Adrenal gland (tissue), 12 donors: Measurements from ENCODE around the gene ZC3H12A. TPM values are rescaled to one million over a fixed set of nuclear protein-coding genes. Genes with fewer than 3 reads are reported as not detected.

ENCODE experiments used
- DNase-seq, 7 donors: peaks; one replicate each; pipeline ENCODE4 v3.0.0-alpha.2; 2019 to 2020
- H3K27ac ChIP-seq, 5 donors: fragments of 200-600 bp; sonication (generic) in 4 of 5; 1 replicate in 3 of 5; 2 replicates in 2 of 5; pipeline versions ENCODE4 v1.5.1 to v1.8.0; 2016 to 2020; ENCODE audit warnings: mild to moderate bottlenecking in 1 of 5
- H3K27me3 ChIP-seq: fragments of 200-600 bp; 2 replicates; pipeline ENCODE4 v1.8.0; 2021
- H3K36me3 ChIP-seq, 2 donors: fragments of 200-600 bp; replicated peaks in 1 of 2; 1 replicate in 1 of 2; 2 replicates in 1 of 2; pipeline versions ENCODE4 v1.5.1 to v1.8.0; 2018 to 2022
- H3K4me1 ChIP-seq, 2 donors: fragments of 200-600 bp; replicated peaks in 1 of 2; 1 replicate in 1 of 2; 2 replicates in 1 of 2; pipeline versions ENCODE4 v1.5.1 to v1.8.0; 2018 to 2021
- H3K4me3 ChIP-seq, 4 donors: fragments of 200-600 bp; sonication (generic) in 3 of 4; one replicate each; pipeline ENCODE4 v1.5.1; 2016 to 2018
- H3K9me3 ChIP-seq, 3 donors: fragments of 200-600 bp; sonication (generic) in 1 of 3; replicated peaks in 1 of 3; 1 replicate in 2 of 3; 2 replicates in 1 of 3; pipeline versions ENCODE4 v1.5.1 to v1.8.0; 2016 to 2021
- CTCF ChIP-seq, 6 experiments: fragments of 450-650 bp in 4 of 6; fragments of 200-600 bp in 2 of 6; sonication (generic) in 1 of 6; IDR thresholded peaks; 1 replicate in 5 of 6; 2 replicates in 1 of 6; pipeline versions ENCODE4 v1.5.1 to v1.8.0; 2016 to 2021; ENCODE audit warnings: antibody characterized with exemption in 6 of 6, mild to moderate bottlenecking in 2 of 6, moderate library complexity in 1 of 6
- POLR2A ChIP-seq, 2 donors: fragments of 450-650 bp; IDR thresholded peaks; one replicate each; pipeline ENCODE4 v1.6.1; 2017; ENCODE audit warnings: antibody characterized with exemption in 2 of 2, mild to moderate bottlenecking in 2 of 2, moderate library complexity in 1 of 2
- WGBS, 4 donors: extraction: QIAGEN DNeasy Blood & Tissue Kit in 2 of 4; methylation state at CpG; one replicate each; pipeline versions ENCODE4 v1.1.5 to v1.1.7; 2013 to 2017; 5-methylcytosine and 5-hydroxymethylcytosine counted together
- intact Hi-C, 2 donors: fragments of 100-400 bp; cut with DNase I; formaldehyde crosslinking; loops; one replicate each; pipeline versions ENCODE4 v1.14.1 to v1.15.0; 2022 to 2023
- polyA plus RNA-seq, 3 donors: library from polyadenylated mRNA; stranded (reverse); fragments of 200-250 nt in 2 of 3; fragments of 350-450 nt in 1 of 3; fragmentation: Illumina TruSeq in 1 of 3; extraction: RNeasy Lipid Tissue Mini Kit (QIAGEN cat#74804) in 1 of 3; gene quantifications; one replicate each; pipeline ENCODE4 v1.2.3, GENCODE V29; 2013 to 2014
- total RNA-seq, 9 donors: library from RNA; depleted of rRNA in 4 of 9; stranded (reverse); fragments of >200 nt in 4 of 9; fragments of 120-200 nt in 1 of 9; fragmentation: NEBNext Ultra II Directional in 1 of 9; extraction: Animal tissue kit (Norgen Biotek cat#: 25700) in 1 of 9; gene quantifications; one replicate each; pipeline versions ENCODE4 v1.1.0 to v1.2.4, GENCODE V29; 2013 to 2023
- donor health status: healthy with polysubstance abuse.
- donor health status: Bipolar disorder and iron deficiency.
- donor health status: DM: yes; HTN: yes; CAD: no.
- donor health status: DM: no; HTN: no; CAD: no.
- donor health status: DM: no; HTN: no; CAD: no.
- donor health status: DM: yes; HTN: yes; CAD: no.

ZC3H12A gene
- total and polyA plus RNA-seq, 12 donors = 3.2 to 53.0 (median 17.4) TPM

DNA sequence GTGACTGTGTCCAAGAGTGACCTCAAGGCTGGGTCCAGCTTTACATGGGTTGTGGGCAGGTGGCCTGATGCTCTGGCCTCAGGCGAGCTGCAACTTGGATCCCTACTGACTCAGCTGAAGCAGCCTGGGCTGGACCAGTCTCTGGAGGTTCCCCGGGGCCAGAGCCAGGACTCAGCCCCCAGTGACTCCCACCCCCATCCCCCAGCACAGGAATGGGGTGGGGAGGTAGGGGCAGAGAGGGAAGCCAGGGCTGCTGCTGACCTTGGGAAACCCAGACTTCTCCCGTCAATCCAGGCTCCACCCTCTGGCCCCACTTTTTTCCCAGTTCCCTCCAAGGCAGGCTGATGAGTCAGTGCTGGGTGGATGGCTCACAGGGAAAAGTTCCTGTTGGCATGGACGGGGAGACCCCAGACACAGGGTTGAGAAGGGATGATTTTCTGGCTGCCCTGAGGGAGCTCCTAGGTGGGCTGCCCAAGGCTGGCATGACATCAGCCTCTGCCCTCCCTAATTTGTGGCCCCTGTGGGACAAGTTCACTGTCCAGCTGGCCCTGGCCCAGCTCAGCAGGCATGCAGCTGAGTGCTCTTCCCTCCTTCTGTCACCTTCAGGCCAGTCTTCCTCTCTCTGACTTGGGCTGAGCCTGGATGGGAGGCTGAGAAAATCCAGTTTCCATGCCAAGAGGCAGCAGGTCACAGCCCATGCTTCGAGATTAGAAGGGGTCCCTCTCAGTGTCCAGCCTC, 2.2 kb downstream of the ZC3H12A start:
- intact Hi-C loops = no loop called here
- Histone ChIP-seq H3K36me3 (peaks cover 0 to 32% of the 10 kb centered on the region in 2 donors), H3K9me3 (no peaks in the 10 kb centered on the region), H3K27ac (peak overlapping the region; percentile 72 to 98 (median 90)), H3K27me3 (no peaks in the 10 kb centered on the region), H3K4me1 (peaks cover 68 to 92% of the 10 kb centered on the region in 2 donors), H3K4me3 (peak overlapping the region in 3 of 4 donors; percentile 0 to 91 (median 20))
- DNase-seq = peak; percentile 86 to 94 (median 92)
- TF ChIP-seq CTCF (IDR thresholded peaks at IDR 0.05) (no peak), POLR2A (IDR thresholded peaks at IDR 0.05) (peak in 1 of 2 donors; percentile 76)
- 0 to 11% (median 9%) methylated on average over 1 to 5 of the region's 5 CpGs for WGBS, 4 donors

DNA sequence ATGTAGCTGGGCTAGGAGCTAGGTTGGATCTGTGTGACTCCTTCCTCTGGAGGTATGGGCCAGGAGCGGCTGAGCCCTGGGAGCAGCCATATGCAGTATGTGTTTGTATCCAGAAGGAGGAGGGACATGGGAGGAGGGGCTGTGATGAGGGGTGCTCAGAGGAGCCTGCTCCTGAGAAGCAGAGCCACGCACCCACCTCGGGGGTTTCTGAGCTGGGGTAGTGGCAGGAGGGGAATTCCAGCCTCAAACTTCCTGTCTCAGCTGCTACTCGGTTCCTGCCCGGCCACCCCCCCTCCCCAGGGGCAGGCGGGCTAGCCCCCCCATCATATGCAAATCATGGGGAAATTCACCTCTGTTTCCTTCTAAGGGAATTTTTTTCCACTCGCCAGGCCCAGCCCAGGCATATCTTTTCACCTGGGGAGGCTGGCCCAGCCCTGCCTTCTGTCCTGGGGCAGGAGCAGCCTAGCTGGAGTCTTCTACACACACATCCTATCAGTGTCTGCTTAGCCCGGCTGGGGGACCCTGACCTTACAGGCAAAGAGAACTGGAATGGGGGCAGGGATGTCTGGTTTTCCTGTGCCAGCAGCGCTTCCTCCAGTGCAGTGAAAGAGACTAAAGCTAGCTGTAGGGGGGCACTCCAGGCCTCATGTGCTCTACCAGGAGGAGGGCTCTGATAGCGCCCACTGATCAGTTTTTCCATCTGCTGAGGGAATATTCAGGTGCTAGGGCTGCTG, 3.0 kb downstream of the ZC3H12A start:
- 11 to 20% (median 13%) methylated on average over 8 to 10 of the region's 10 CpGs for WGBS, 4 donors
- intact Hi-C loops = no loop called here
- H3K36me3 ChIP-seq = peaks cover 0 to 39% of the 10 kb centered on the region in 2 donors
- DNase-seq = peak in 5 of 7 donors; percentile 46 to 65 (median 58)
- H3K27me3 ChIP-seq = no peaks in the 10 kb centered on the region
- no peak for TF ChIP-seq CTCF (IDR thresholded peaks at IDR 0.05)
- no peak for TF ChIP-seq POLR2A (IDR thresholded peaks at IDR 0.05)
- H3K4me3 ChIP-seq = peak overlapping the region in 2 of 4 donors; percentile 20 to 91
- H3K4me1 ChIP-seq = peaks cover 60 to 89% of the 10 kb centered on the region in 2 donors
- no peaks in the 10 kb centered on the region for H3K9me3 ChIP-seq
- H3K27ac ChIP-seq = peak overlapping the region; percentile 72 to 98 (median 90)

DNA sequence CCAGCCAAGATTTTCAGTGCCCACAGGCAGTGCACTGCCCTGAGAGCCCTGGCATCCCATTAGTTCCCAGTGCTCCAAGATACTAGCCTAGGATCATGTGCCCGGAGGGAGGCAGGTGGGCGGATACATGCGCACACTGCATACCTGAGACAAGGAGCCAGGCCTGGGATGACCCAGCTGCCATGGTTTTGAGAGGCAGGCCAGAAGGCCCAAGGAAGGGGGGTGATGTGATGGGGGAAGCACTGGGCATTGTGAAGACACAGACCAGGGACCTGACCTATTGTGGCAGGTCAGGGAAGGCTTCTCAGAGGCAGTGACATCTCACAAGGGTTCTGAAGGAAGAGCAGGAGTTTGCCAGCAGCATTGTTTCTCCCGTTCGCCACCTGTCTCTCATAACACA, 3.6 kb downstream of the ZC3H12A start:
- Histone ChIP-seq H3K4me3 (peak overlapping the region in 2 of 4 donors; percentile 20 to 91), H3K36me3 (peaks cover 0 to 45% of the 10 kb centered on the region in 2 donors), H3K27ac (peak overlapping the region; percentile 72 to 98 (median 90)), H3K27me3 (no peaks in the 10 kb centered on the region), H3K4me1 (peaks cover 57 to 89% of the 10 kb centered on the region in 2 donors), H3K9me3 (no peaks in the 10 kb centered on the region)
- intact Hi-C loops = no loop called here
- WGBS, 4 donors = 54 to 76% (median 68%) methylated on average over 5 of the region's 5 CpGs
- peak in 3 of 7 donors; percentile 28 to 55 (median 28) for DNase-seq
- no peak for TF ChIP-seq POLR2A (IDR thresholded peaks at IDR 0.05)
- no peak for TF ChIP-seq CTCF (IDR thresholded peaks at IDR 0.05)

- WGBS, 4 donors = 36 to 63% (median 52%) methylated on average over 4 to 8 of the region's 8 CpGs
- H3K4me3 ChIP-seq = peak overlapping the region in 1 of 4 donors; percentile 91
- H3K9me3 ChIP-seq = no peaks in the 10 kb centered on the region
- H3K4me1 ChIP-seq = peaks cover 58 to 89% of the 10 kb centered on the region in 2 donors
- H3K36me3 ChIP-seq = peaks cover 0 to 50% of the 10 kb centered on the region in 2 donors
- intact Hi-C loops = no loop called here
- TF ChIP-seq POLR2A (IDR thresholded peaks at IDR 0.05) (no peak), CTCF (IDR thresholded peaks at IDR 0.05) (no peak)
- H3K27me3 ChIP-seq = no peaks in the 10 kb centered on the region
- peak in 4 of 7 donors; percentile 35 to 61 (median 48) for DNase-seq
- peak overlapping the region; percentile 72 to 98 (median 90) for H3K27ac ChIP-seq
Measured at GRCh38 chr1:37478451-37478881, 4.1 kb downstream of the ZC3H12A start.
